GM10847 (cell line): ENCODE data around the gene LRMDA.

Source experiments
- POLR2A ChIP-seq: IDR thresholded peaks from 2 replicates; pipeline ENCODE4 v1.6.1; 2011; ENCODE audit not compliant: insufficient read length; ENCODE audit errors: extremely low read depth

LRMDA gene

DNA sequence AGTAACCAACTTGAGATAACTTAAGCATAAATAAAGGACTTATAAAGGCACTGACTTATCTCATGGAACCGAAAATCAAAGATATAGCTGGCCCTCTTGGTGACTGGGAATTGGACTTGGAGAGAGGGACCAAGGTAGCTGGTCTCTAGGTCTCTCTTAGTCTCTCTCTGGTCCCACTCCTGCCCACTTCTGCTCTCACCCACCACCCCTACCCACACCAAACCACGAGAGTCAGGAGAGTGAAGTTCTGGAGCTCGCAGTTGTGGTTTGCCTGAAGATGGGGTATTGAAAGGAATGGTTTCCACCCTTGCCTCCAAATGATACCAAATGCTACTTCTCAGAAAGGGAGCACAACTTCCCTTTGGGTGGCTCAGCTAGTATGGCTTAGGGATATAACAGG, 216.3 kb downstream of the LRMDA start:
- TF ChIP-seq POLR2A: no peak

GRCh38 chr10:75648351-75648750, 216.9 kb downstream of the LRMDA start:
- TF ChIP-seq POLR2A: no peak

DNA sequence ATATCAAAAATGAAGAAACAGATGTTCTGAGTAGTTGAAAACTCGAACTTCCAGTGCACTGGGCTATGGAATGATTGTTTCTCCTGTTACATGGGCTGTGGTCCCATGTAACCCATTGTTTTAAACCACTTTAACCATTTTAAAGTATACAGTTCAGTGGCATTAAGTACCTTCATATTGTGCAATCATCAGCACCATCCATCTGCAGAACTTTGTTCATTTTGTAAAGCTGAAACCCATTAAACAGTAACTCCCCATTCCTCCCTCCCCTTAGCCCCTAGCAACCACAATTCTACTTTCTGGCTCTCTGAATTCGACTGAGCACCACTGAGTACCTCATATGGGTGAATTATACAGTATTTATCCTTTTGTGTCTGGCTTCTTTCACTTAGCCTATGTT, 217.4 kb downstream of the LRMDA start:
- no peak for TF ChIP-seq POLR2A

- TF ChIP-seq POLR2A: no peak
Measured at GRCh38 chr10:75649466-75649865, 218.0 kb downstream of the LRMDA start.

DNA sequence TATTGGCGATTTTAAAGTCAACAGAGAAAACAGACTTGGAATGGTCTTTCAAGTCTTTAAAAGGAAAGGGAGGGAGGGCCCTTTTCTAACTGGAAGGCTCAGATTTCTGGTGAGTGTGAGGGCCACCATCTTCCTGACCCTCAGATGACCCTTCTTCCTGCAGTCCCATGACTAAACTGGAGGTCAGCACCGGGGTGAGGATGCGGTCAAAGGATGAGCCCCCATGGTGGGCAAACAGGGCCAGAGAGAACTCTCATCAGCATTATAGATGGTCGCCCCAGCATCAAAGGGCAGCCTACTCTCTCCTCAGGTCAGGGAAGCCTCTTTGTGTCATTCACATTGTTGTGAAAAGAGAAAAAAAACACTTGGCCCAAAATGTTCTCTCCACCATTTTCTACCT, 219.2 kb downstream of the LRMDA start:
- no peak for TF ChIP-seq POLR2A

DNA sequence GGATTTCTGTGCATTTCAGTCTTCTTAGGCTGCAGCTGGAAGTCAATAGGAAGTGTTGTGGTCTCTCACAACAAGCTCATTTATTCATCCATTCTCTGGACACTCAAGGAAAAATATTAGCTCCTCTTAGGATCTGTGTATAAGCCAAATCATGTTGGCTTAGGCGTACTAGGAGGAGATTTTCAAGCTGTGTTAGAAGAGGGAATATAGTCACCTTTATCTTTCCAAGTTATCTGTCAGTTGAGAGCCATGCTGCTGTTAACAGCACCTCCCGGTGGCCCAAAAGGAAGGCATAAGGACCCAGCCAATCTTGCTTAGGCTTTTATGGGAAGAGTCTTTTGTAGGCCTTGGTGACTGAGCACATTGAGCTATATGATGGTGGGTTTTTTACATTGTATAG, 220.0 kb downstream of the LRMDA start:
- TF ChIP-seq POLR2A: no peak

- no peak for TF ChIP-seq POLR2A
Measured at GRCh38 chr10:75652146-75652740, 220.8 kb downstream of the LRMDA start.

GRCh38 chr10:75653761-75654160, 222.3 kb downstream of the LRMDA start:
- no peak for TF ChIP-seq POLR2A

GRCh38 chr10:75654171-75654771, 222.8 kb downstream of the LRMDA start:
- TF ChIP-seq POLR2A: no peak

DNA sequence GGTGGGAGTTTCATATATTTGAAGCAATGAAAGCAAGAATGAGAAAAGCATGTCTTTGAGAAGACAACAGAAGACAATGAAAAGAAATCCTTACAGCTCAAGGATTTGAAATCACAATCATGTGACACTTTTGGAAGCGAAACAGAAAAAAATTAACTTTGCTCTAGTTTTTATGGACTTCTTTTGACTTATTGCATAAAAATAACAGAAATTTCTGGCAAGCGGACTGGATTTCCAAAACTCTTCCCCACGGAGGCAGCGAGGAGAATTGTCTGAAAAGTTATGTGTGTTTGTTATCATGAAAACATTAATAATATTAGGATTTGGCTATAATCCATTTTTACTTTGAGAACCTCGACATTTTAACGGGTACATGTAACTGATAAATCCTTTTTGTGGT, 223.3 kb downstream of the LRMDA start:
- no peak for TF ChIP-seq POLR2A

DNA sequence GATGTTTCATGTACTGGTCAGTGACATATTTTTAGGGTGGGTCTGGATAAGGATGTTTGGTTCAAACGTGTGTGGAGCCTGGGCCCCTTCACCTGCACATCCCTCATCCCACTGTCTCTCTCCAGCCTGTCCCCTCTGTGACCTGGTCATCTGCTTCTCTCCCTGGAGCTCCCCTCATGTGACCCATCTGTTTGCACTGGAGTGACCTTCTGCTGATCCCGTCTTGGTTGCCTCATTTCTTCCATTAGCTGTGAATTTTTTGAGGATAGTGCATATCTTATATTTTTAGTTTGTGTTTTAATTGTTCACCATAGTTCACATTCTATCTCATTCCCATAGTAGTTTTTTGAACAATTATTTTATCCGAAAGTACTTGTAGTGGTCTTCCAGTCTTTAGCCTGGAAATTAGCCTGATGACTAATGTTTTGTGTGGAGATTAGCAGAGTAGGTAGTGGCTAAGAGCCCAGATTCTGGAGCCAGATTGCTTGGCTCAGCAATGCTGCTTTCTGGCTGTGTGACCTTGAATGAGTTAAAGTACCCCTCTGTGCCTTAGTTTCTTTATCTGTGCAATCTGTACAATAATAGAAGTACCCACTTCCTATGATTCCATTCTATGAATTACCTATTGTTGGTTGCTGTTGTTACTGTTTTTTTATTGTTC, 224.5 kb downstream of the LRMDA start:
- no peak for TF ChIP-seq POLR2A

DNA sequence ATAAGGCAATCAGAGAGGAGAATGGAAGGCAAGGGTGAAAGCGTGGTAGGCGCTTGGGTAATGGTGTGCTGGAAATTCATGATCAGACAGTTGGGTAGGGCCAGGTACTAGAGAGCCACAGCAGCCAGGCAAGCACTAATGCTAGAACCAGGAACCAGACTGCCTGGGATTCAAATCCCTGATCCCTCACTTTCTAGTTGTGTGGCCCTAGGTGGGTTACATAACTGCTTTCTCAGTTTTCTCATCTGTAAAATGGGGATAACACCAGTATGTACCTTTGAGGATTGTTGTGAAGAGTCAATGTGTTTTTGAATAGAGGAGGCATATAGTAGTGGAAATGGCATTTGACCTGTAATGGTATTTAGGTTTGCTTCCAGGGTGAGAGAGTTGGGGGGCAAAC, 225.9 kb downstream of the LRMDA start:
- TF ChIP-seq POLR2A: no peak

DNA sequence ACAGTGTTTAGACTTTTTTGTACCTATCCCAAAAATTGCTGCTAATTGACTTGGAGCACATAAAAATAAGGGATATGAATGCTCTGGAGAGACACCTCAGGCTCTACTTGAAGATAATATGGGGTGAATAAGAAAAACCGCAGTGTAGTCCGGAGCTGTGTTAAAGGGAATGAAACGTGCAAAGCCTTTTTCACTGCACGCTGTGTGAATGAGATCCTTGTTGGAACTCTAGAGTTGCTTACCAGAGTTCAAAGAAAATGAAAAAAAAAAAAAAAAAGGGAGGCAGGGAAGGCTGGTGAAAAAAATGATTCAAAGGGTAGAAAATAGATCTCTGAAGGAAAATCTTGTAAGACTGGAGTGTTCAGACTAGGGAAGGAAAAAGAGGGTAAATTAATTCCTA, 226.6 kb downstream of the LRMDA start:
- TF ChIP-seq POLR2A: no peak

- no peak for TF ChIP-seq POLR2A
Measured at GRCh38 chr10:75658496-75658895, 227.1 kb downstream of the LRMDA start.

DNA sequence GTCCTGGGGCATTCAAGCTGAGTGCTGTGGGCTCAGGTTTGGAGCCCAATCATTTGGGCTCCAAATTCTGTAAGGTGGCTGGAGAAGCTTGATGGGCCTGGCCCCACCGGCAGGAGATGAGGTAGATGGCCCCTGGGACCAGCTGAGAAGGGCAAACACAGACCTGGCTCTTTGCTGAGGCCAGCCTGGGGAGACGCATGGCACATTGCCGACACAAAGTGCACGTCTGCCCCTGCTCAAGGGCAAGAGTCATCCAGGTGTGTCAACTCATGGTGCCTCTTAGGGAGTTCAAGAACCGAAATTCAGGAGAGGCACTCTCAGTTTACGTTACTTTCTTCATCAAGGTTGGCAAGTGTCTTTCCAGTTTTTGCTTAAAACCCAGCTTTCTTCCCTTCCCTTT, 227.5 kb downstream of the LRMDA start:
- TF ChIP-seq POLR2A: no peak

GRCh38 chr10:75660823-75661222, 229.4 kb downstream of the LRMDA start:
- TF ChIP-seq POLR2A: no peak

GRCh38 chr10:75662715-75663114, 231.3 kb downstream of the LRMDA start:
- TF ChIP-seq POLR2A: no peak
